Stomach (tissue), 9 donors: ENCODE measurements around the gene ZNF358. TPM values are rescaled to one million over a fixed set of nuclear protein-coding genes. Genes with fewer than 3 reads are reported as not detected.

Source experiments
- DNase-seq, 2 donors: peaks; one replicate each; pipeline versions ENCODE4 v3.0.0 to v3.0.0-alpha.2; 2013 to 2019
- H3K27ac ChIP-seq, 5 donors: fragments of 200-600 bp in 4 of 5; sonication (generic) in 4 of 5; one replicate each; pipeline ENCODE4 v1.5.1; 2013 to 2019; ENCODE audit warnings: mild to moderate bottlenecking in 1 of 5, moderate library complexity in 1 of 5
- H3K27me3 ChIP-seq, 3 donors: fragments of 200-600 bp; sonication (generic); one replicate each; pipeline ENCODE4 v1.5.1; 2017 to 2019; ENCODE audit warnings: mixed run types in 1 of 3
- H3K36me3 ChIP-seq, 4 donors: fragments of 200-600 bp; sonication (generic); 1 replicate in 3 of 4; 2 replicates in 1 of 4; pipeline ENCODE4 v1.5.1; 2016 to 2019
- H3K4me1 ChIP-seq, 4 donors: fragments of 200-600 bp; sonication (generic); one replicate each; pipeline ENCODE4 v1.5.1; 2016 to 2019
- H3K4me3 ChIP-seq, 4 donors: fragments of 200-600 bp; sonication (generic) in 3 of 4; one replicate each; pipeline ENCODE4 v1.5.1; 2016 to 2019; ENCODE audit warnings: mild to moderate bottlenecking in 1 of 4
- H3K9me3 ChIP-seq, 4 donors: fragments of 200-600 bp; sonication (generic); one replicate each; pipeline ENCODE4 v1.5.1; 2016 to 2019
- EP300 ChIP-seq: sonication (generic); formaldehyde crosslinking; IDR thresholded peaks from one replicate; pipeline ENCODE4 v1.6.1; 2017; ENCODE audit warnings: antibody characterized with exemption
- POLR2A ChIP-seq, 4 donors: fragments of 450-650 bp; IDR thresholded peaks; one replicate each; pipeline ENCODE4 v1.6.1; 2016; ENCODE audit warnings: antibody characterized with exemption in 4 of 4, control low read depth in 2 of 4, mild to moderate bottlenecking in 1 of 4, moderate library complexity in 1 of 4
- POLR2AphosphoS5 ChIP-seq, 3 donors: sonication (generic); formaldehyde crosslinking; IDR thresholded peaks; one replicate each; pipeline ENCODE4 v1.6.1; 2016; ENCODE audit warnings: antibody characterized with exemption in 3 of 3
- WGBS, 5 donors: extraction: QIAGEN DNeasy Blood & Tissue Kit in 3 of 5; methylation state at CpG; one replicate each; pipeline versions ENCODE4 v1.1.5 to v1.1.7; 2013 to 2018; 5-methylcytosine and 5-hydroxymethylcytosine counted together
- intact Hi-C: fragments of 100-400 bp; cut with DNase I; formaldehyde crosslinking; loops from one replicate; pipeline ENCODE4 v1.15.1; 2023; ENCODE audit warnings: low total_unique reads
- polyA plus RNA-seq, 3 donors: library from polyadenylated mRNA; stranded (reverse); fragments of 200-250 nt; gene quantifications; one replicate each; pipeline ENCODE4 v1.2.3, GENCODE V29; 2013
- total RNA-seq, 5 donors: library from RNA; depleted of rRNA; stranded (reverse); fragments of >200 nt; gene quantifications; one replicate each; pipeline versions ENCODE4 v1.1.0 to v1.2.3, GENCODE V29; 2014 to 2016
- TF ChIP-seq, protein P1 (sequence below), 7 experiments: fragments of 450-650 bp in 4 of 7; fragments of 200-600 bp in 3 of 7; sonication (generic) in 3 of 7; IDR thresholded peaks; one replicate each; pipeline ENCODE4 v1.5.1; 2016 to 2019; ENCODE audit warnings: antibody characterized with exemption in 7 of 7, control low read depth in 2 of 7, mild to moderate bottlenecking in 1 of 7
- donor health status: healthy with polysubstance abuse.
- donor health status: Bipolar disorder and iron deficiency.
- donor health status: healthy.

Gene ZNF358
- total and polyA plus RNA-seq, 8 donors: 6.2 to 304 (median 74.1) TPM

DNA sequence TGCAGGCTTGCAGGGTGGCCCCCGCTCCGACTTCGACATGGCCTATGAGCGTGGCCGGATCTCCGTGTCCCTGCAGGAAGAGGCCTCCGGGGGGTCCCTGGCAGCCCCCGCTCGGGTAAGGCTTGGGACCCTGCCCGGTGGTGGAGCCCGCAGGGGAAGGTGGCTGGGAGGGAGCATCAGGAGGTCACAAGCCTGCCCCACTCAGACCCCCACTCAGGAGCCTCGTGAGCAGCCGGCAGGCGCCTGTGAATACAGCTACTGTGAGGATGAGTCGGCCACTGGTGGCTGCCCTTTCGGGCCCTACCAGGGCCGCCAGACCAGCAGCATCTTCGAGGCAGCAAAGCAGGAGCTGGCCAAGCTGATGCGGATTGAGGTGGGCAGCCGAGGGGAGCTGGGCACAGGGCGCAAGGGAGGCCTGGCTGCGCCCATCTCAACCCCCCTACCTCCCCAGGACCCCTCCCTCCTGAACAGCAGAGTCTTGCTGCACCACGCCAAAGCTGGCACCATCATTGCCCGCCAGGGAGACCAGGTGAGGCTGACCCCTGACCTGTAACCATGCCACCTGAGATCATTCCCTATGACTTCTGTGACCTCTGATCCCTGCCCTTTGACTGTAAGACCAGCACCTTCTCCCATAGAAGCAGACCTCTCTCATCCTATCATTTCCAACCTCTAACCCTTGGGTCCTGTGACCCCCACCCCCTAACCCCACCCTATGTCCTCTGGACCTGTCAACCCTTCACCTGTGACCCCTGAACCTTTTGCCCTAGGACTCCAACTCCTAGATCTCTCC lies 26.8 kb downstream of the ZNF358 start:
- H3K27ac ChIP-seq: peak overlapping the region in 2 of 5 donors; percentile 29 to 50

DNA sequence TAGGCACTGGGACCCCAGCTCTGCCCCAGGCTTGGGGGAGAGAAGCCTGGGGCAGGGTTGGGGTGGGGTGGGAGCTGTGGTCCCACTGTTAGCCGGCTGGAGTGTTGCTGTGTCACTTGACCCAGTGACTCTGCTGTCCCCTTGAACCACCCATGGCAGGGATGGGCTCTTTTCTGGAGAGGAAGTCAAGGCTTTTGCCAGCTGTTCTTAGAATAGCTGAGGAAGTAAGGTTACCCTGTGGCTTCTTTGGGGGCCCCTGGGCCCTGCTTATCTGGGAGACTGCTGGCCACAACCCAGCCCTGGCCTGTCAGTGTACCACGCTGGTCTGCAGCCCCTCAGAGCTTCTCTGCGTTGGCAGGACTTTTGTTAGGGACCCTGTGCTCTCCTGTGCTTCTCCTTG lies 28.7 kb downstream of the ZNF358 start:
- Histone ChIP-seq H3K4me1 (peaks cover 0 to 24% (median 2%) of the 10 kb centered on the region in 4 donors), H3K27me3 (no peaks in the 10 kb centered on the region), H3K27ac (peak overlapping the region in 2 of 5 donors; percentile 49 to 64), H3K9me3 (no peaks in the 10 kb centered on the region), H3K36me3 (peaks cover 36 to 79% (median 68%) of the 10 kb centered on the region in 4 donors), H3K4me3 (no peak overlapping the region)
- no peak for TF ChIP-seq POLR2AphosphoS5 (IDR thresholded peaks at IDR 0.05)
- TF ChIP-seq, protein P1, sequence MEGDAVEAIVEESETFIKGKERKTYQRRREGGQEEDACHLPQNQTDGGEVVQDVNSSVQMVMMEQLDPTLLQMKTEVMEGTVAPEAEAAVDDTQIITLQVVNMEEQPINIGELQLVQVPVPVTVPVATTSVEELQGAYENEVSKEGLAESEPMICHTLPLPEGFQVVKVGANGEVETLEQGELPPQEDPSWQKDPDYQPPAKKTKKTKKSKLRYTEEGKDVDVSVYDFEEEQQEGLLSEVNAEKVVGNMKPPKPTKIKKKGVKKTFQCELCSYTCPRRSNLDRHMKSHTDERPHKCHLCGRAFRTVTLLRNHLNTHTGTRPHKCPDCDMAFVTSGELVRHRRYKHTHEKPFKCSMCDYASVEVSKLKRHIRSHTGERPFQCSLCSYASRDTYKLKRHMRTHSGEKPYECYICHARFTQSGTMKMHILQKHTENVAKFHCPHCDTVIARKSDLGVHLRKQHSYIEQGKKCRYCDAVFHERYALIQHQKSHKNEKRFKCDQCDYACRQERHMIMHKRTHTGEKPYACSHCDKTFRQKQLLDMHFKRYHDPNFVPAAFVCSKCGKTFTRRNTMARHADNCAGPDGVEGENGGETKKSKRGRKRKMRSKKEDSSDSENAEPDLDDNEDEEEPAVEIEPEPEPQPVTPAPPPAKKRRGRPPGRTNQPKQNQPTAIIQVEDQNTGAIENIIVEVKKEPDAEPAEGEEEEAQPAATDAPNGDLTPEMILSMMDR (IDR thresholded peaks at IDR 0.05): no peak
- WGBS, 5 donors: 71 to 82% (median 81%) methylated on average over 3 of the region's 3 CpGs
- intact Hi-C loops: no loop called here
- peak in 1 of 2 donors; percentile 9 for DNase-seq

More for the DNA sequence above, 26.8 kb downstream of the ZNF358 start:
- TF ChIP-seq POLR2AphosphoS5 (IDR thresholded peaks at IDR 0.05) (no peak), EP300 (no peak), POLR2A (IDR thresholded peaks at IDR 0.05) (no peak)
- TF ChIP-seq, protein P1 (IDR thresholded peaks at IDR 0.05): no peak
- H3K4me1 ChIP-seq: peaks cover 0 to 24% (median 2%) of the 10 kb centered on the region in 4 donors
- intact Hi-C loops: no loop called here
- peaks cover 50 to 94% (median 85%) of the 10 kb centered on the region in 4 donors for H3K36me3 ChIP-seq
- H3K9me3 ChIP-seq: no peaks in the 10 kb centered on the region
- no peak overlapping the region for H3K4me3 ChIP-seq
- 94 to 97% (median 97%) methylated on average over 19 to 24 of the region's 24 CpGs for WGBS, 5 donors
- no peaks in the 10 kb centered on the region for H3K27me3 ChIP-seq
- DNase-seq: no peak

DNA sequence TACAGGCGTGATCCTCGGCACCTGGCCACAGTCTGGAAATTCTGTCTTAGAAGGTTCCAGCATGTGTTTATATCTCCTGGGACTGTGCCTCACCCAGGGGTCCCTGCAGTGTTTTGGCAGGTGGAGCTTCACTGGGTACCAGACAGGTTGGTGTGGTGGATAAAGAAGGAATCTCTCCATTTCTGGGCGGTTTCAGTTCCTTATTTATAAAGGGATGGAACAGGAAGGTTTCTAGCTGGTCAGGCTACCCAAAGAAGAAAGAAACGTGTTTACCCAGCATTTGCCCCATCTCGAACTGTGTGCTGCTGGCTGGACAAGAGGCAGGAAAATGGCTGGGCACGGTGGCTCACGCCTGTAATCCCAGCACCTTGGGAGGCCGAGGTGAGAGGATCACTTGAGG lies 29.4 kb downstream of the ZNF358 start:
- Histone ChIP-seq H3K36me3 (peaks cover 33 to 79% (median 68%) of the 10 kb centered on the region in 4 donors), H3K27me3 (no peaks in the 10 kb centered on the region), H3K27ac (peak overlapping the region in 2 of 5 donors; percentile 49 to 64), H3K4me1 (peaks cover 0 to 24% (median 2%) of the 10 kb centered on the region in 4 donors), H3K9me3 (no peaks in the 10 kb centered on the region), H3K4me3 (no peak overlapping the region)
- intact Hi-C loops: no loop called here
- DNase-seq: no peak
- TF ChIP-seq POLR2AphosphoS5 (IDR thresholded peaks at IDR 0.05) (no peak), POLR2A (IDR thresholded peaks at IDR 0.05) (no peak), EP300 (no peak)
- TF ChIP-seq, protein P1 (IDR thresholded peaks at IDR 0.05): no peak
- WGBS, 5 donors: 84 to 89% (median 85%) methylated on average over 8 of the region's 8 CpGs

DNA sequence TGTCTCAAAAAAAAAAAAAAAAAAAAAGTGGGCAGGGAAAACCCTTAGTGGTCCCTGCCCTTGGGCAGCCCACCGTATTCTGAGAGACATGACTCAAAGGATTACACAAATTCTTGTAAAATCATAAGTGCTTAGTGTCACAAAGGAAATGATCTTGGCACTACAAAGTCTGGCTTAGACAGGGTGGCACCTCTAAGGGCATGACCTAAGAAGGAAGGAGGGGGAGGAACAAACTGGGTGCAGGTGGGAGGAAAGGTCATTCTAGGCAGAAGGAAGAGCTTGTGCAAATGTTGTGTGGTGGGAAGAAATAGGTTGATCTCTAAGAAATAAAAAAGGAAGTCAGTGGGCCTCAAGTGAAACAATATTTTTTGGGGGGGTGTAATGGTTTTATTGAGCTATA lies 30.0 kb downstream of the ZNF358 start:
- intact Hi-C loops: no loop called here
- peak in 1 of 2 donors; percentile 13 for DNase-seq
- Histone ChIP-seq H3K9me3 (no peaks in the 10 kb centered on the region), H3K27ac (peak overlapping the region in 1 of 5 donors; percentile 64), H3K36me3 (peaks cover 32 to 79% (median 68%) of the 10 kb centered on the region in 4 donors), H3K4me1 (peaks cover 0 to 28% (median 6%) of the 10 kb centered on the region in 4 donors), H3K4me3 (no peak overlapping the region), H3K27me3 (no peaks in the 10 kb centered on the region)
- WGBS, 5 donors: 63 to 89% (median 68%) methylated on average over 1 of the region's 1 CpG
- TF ChIP-seq POLR2A (IDR thresholded peaks at IDR 0.05) (no peak), EP300 (no peak)
- TF ChIP-seq, protein P1 (IDR thresholded peaks at IDR 0.05): no peak
